Bone marrow (tissue), 2 donors: ENCODE measurements around the gene ICAM4.
"Not testable (repeated sequence)": the region's sequence is repeated elsewhere in the genome, so short reads cannot be mapped to it uniquely, and the experiment has no call there.

Source experiments
- DNase-seq, 2 donors: peaks; one replicate each; lab custom pipeline; 2025; lab: John Stamatoyannopoulos, UW

Gene ICAM4

GRCh38 chr19:10269333-10270179 lies 17.2 kb upstream of the ICAM4 start:
- peak; percentile 70 to 83 for DNase-seq

GRCh38 chr19:10270180-10270615 lies 16.6 kb upstream of the ICAM4 start:
- peak; percentile 53 to 96 for DNase-seq

- DNase-seq = peak; percentile 34 to 96
These were observed 15.9 kb upstream of the ICAM4 start, which contains the start of gene ICAM1 for GRCh38 chr19:10270616-10271394. TSS of gene ICAM1 (plus strand) at chr19:10271120. CDS start at chr19:10271160, 40 bp downstream.

- DNase-seq = no peak
These were observed 15.1 kb upstream of the ICAM4 start for GRCh38 chr19:10271543-10272086.

GRCh38 chr19:10274589-10274988 lies 12.2 kb upstream of the ICAM4 start:
- DNase-seq = no peak

GRCh38 chr19:10277795-10278589 lies 8.8 kb upstream of the ICAM4 start:
- no peak for DNase-seq

GRCh38 chr19:10278935-10279334 lies 7.8 kb upstream of the ICAM4 start:
- no peak for DNase-seq

- DNase-seq = no peak
These were observed 6.9 kb upstream of the ICAM4 start for GRCh38 chr19:10279737-10280442.

- DNase-seq = not testable (repeated sequence)
These were observed 4.7 kb upstream of the ICAM4 start for GRCh38 chr19:10282043-10282442.

GRCh38 chr19:10283301-10284064 lies 3.3 kb upstream of the ICAM4 start:
- no peak for DNase-seq

GRCh38 chr19:10284065-10284959 lies 2.4 kb upstream of the ICAM4 start:
- DNase-seq = no peak

GRCh38 chr19:10284960-10285278 lies 1.8 kb upstream of the ICAM4 start:
- DNase-seq = no peak

- DNase-seq = no peak
These were observed 1.4 kb upstream of the ICAM4 start for GRCh38 chr19:10285393-10285792.

- DNase-seq = no peak
These were observed 2.0 kb downstream of the ICAM4 start for GRCh38 chr19:10288662-10289166.

GRCh38 chr19:10289167-10289835 lies 2.5 kb downstream of the ICAM4 start:
- peak in 1 of 2 donors; percentile 35 for DNase-seq

GRCh38 chr19:10289836-10290356 lies 3.1 kb downstream of the ICAM4 start, which contains the start of gene ICAM5:
TSS of gene ICAM5 (plus strand) at chr19:10289952. CDS start at chr19:10290044, 92 bp downstream.
- DNase-seq = no peak

GRCh38 chr19:10290357-10290875 lies 3.7 kb downstream of the ICAM4 start:
- DNase-seq = no peak
